ENCODE measurements around the gene DLG5.

DNA sequence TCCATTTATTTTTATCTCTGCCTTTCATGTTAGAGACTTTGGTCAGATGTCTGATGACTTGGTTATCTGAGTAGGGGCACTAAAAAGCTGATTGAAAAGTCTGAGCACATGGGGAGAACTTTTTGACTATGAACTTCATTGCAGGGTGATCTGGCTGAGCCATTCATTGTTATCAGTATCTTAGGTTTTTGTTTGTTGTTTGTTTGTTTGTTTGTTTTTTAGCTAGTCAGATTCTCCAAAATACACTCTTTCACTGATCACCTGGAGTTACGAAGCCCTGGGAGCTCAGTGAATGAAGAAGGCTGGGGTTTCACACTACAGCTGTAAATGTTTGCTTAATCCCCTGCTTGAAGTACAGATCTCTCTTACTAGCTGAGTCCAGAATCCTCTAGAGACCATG lies 28.6 kb upstream of the DLG5 start:
- no peak for TF ChIP-seq EZH2 (IDR thresholded peaks at IDR 0.05; ENCODE audit: insufficient read depth, poor library complexity, severe bottlenecking)
- TF ChIP-seq EZH2phosphoT487 (IDR thresholded peaks at IDR 0.05; ENCODE audit: insufficient read depth, low read depth): no peak
